Activated T-cell treated with anti-CD3 and anti-CD28 coated beads, Interleukin-2, amount 50 U/mL, for 48 hours (primary cell): ENCODE data around the gene MRPS5.

ENCODE experiments used
- DNase-seq, 2 experiments: peaks; one replicate each; pipeline ENCODE4 v3.0.0-alpha.2; 2020

MRPS5 gene

GRCh38 chr2:95059656-95060370 is 61.8 kb downstream of the MRPS5 start:
- DNase-seq = peak; percentile 5 to 9

- peak in 1 of 2 experiments; percentile 5 for DNase-seq
Measured at GRCh38 chr2:95058989-95059641, 62.5 kb downstream of the MRPS5 start.

- peak in 1 of 2 experiments; percentile 8 for DNase-seq
Measured at GRCh38 chr2:95058466-95058988, 63.1 kb downstream of the MRPS5 start.

GRCh38 chr2:95057535-95058370 is 63.9 kb downstream of the MRPS5 start:
- DNase-seq = peak in 1 of 2 experiments; percentile 16

- no peak for DNase-seq
Measured at GRCh38 chr2:95056461-95057459, 64.8 kb downstream of the MRPS5 start.

GRCh38 chr2:95056044-95056443 is 65.6 kb downstream of the MRPS5 start:
- DNase-seq = no peak

- no peak for DNase-seq
Measured at GRCh38 chr2:95055262-95055661, 66.3 kb downstream of the MRPS5 start.

GRCh38 chr2:95054016-95054415 is 67.6 kb downstream of the MRPS5 start:
- no peak for DNase-seq

GRCh38 chr2:95053543-95053942 is 68.1 kb downstream of the MRPS5 start:
- DNase-seq = no peak

- no peak for DNase-seq
Measured at GRCh38 chr2:95052804-95053479, 68.7 kb downstream of the MRPS5 start.

- no peak for DNase-seq
Measured at GRCh38 chr2:95052307-95052706, 69.3 kb downstream of the MRPS5 start.

- DNase-seq = no peak
Measured at GRCh38 chr2:95051626-95052025, 70.0 kb downstream of the MRPS5 start.

- no peak for DNase-seq
Measured at GRCh38 chr2:95050385-95051300, 71.0 kb downstream of the MRPS5 start.

- no peak for DNase-seq
Measured at GRCh38 chr2:95049961-95050360, 71.6 kb downstream of the MRPS5 start.

- no peak for DNase-seq
Measured at GRCh38 chr2:95049683-95049955, 72.0 kb downstream of the MRPS5 start.

GRCh38 chr2:95048825-95049682 is 72.6 kb downstream of the MRPS5 start:
- no peak for DNase-seq

GRCh38 chr2:95047629-95048510 is 73.7 kb downstream of the MRPS5 start:
- no peak for DNase-seq

GRCh38 chr2:95046371-95047112 is 75.1 kb downstream of the MRPS5 start:
- no peak for DNase-seq
